GM19239 (cell line): ENCODE results near the gene SLC22A1.
A peak's percentile ranks its signal among the peaks of the same experiment; 100 is the strongest.
"Not testable (repeated sequence)": the region's sequence is repeated elsewhere in the genome, so short reads cannot be mapped to it uniquely, and the experiment has no call there.

Experiments
- DNase-seq: peaks from one replicate; pipeline ENCODE4 v3.0.0; 2011; ENCODE audit warnings: low spot score; ENCODE audit not compliant: insufficient read length
- FAIRE-seq: peaks from 2 replicates; lab custom pipeline; 2011; peaks lifted over from hg19 to GRCh38; lab: Jason Lieb, UNC

Gene SLC22A1

GRCh38 chr6:160134779-160135547 lies 13.3 kb downstream of the SLC22A1 start:
- FAIRE-seq (no peak), DNase-seq (no peak)

GRCh38 chr6:160135907-160136655 lies 14.5 kb downstream of the SLC22A1 start:
- no peak for DNase-seq
- FAIRE-seq, result no peak

GRCh38 chr6:160137130-160137988 lies 15.7 kb downstream of the SLC22A1 start:
- FAIRE-seq, result no peak
- no peak for DNase-seq

- FAIRE-seq (peak; percentile 92), DNase-seq (peak; percentile 41)
Observed at GRCh38 chr6:160137989-160138835, 16.6 kb downstream of the SLC22A1 start.

- FAIRE-seq, result no peak
- DNase-seq, result no peak
Observed at GRCh38 chr6:160138839-160139419, 17.3 kb downstream of the SLC22A1 start.

- no peak for FAIRE-seq
Observed at GRCh38 chr6:160139420-160139851, 17.8 kb downstream of the SLC22A1 start.

GRCh38 chr6:160140493-160140892 lies 18.9 kb downstream of the SLC22A1 start:
- not testable (repeated sequence) for FAIRE-seq, DNase-seq

More at GRCh38 chr6:160139420-160139851, 17.8 kb downstream of the SLC22A1 start:
- no peak for DNase-seq

- DNase-seq, result no peak
- FAIRE-seq, result no peak
Observed at GRCh38 chr6:160141001-160141726, 19.5 kb downstream of the SLC22A1 start.

GRCh38 chr6:160142115-160142715 lies 20.6 kb downstream of the SLC22A1 start:
- FAIRE-seq (no peak), DNase-seq (no peak)

GRCh38 chr6:160146454-160147145 lies 25.0 kb downstream of the SLC22A1 start:
- no peak for FAIRE-seq

GRCh38 chr6:160147146-160147536 lies 25.5 kb downstream of the SLC22A1 start:
- DNase-seq (no peak), FAIRE-seq (no peak)

More at GRCh38 chr6:160146454-160147145, 25.0 kb downstream of the SLC22A1 start:
- no peak for DNase-seq

GRCh38 chr6:160154471-160154870 lies 32.9 kb downstream of the SLC22A1 start:
- DNase-seq (no peak), FAIRE-seq (no peak)

- no peak for FAIRE-seq
- DNase-seq, result no peak
Observed at GRCh38 chr6:160156842-160157241, 35.2 kb downstream of the SLC22A1 start.

- FAIRE-seq (no peak), DNase-seq (no peak)
Observed at GRCh38 chr6:160160450-160160849, 38.8 kb downstream of the SLC22A1 start.

- DNase-seq (no peak), FAIRE-seq (no peak)
Observed at GRCh38 chr6:160160929-160161646, 39.5 kb downstream of the SLC22A1 start.

- DNase-seq (no peak), FAIRE-seq (no peak)
Observed at GRCh38 chr6:160161647-160161986, 40.0 kb downstream of the SLC22A1 start.

- FAIRE-seq (no peak), DNase-seq (no peak)
Observed at GRCh38 chr6:160162030-160162566, 40.5 kb downstream of the SLC22A1 start.
